Breast epithelium (tissue), 3 donors: ENCODE measurements around the gene RAB7A.

Experiments
- CTCF ChIP-seq, 3 donors: fragments of 450-650 bp; IDR thresholded peaks; one replicate each; pipeline ENCODE4 v1.5.1; 2016 to 2017; ENCODE audit warnings: antibody characterized with exemption in 3 of 3, mild to moderate bottlenecking in 3 of 3, moderate library complexity in 3 of 3
- POLR2A ChIP-seq: fragments of 450-650 bp; IDR thresholded peaks from one replicate; pipeline ENCODE4 v1.6.1; 2016; ENCODE audit warnings: antibody characterized with exemption, mild to moderate bottlenecking, moderate library complexity
- POLR2AphosphoS5 ChIP-seq, 3 donors: sonication (generic); formaldehyde crosslinking; IDR thresholded peaks; one replicate each; pipeline ENCODE4 v1.6.1; 2017; ENCODE audit warnings: antibody characterized with exemption in 3 of 3

GRCh38 chr3:128782282-128783146, 56.5 kb downstream of the RAB7A start:
- no peak for TF ChIP-seq CTCF (IDR thresholded peaks at IDR 0.05)
- TF ChIP-seq POLR2A, result no peak
- no peak for TF ChIP-seq POLR2AphosphoS5 (IDR thresholded peaks at IDR 0.05)
